Measurements from ENCODE around the gene STK24.

- TF ChIP-seq CTCF (IDR thresholded peaks at IDR 0.05; ENCODE audit: low read depth, low read length) (no peak), EZH2phosphoT487 (IDR thresholded peaks at IDR 0.05; ENCODE audit: low read depth) (no peak)
These were observed 114.0 kb downstream of the STK24 start for GRCh38 chr13:98462946-98463345.

All from OCI-LY3 (cell line).